ENCODE data around the gene PRR5L.
"Not testable (repeated sequence)": the region's sequence is repeated elsewhere in the genome, so short reads cannot be mapped to it uniquely, and the experiment has no call there.

The PRR5L gene

GRCh38 chr11:36280531-36280930 lies 15.6 kb upstream of the PRR5L start:
- no peak for DNase-seq

GRCh38 chr11:36281850-36282249 lies 14.2 kb upstream of the PRR5L start:
- no peak for DNase-seq

- DNase-seq = no peak
Observed at GRCh38 chr11:36282926-36283325, 13.2 kb upstream of the PRR5L start.

GRCh38 chr11:36288442-36289225 lies 7.5 kb upstream of the PRR5L start:
- DNase-seq = no peak

- peak; percentile 81 to 94 (median 92) for DNase-seq
Observed at GRCh38 chr11:36289226-36289852, 6.7 kb upstream of the PRR5L start, which contains the start of gene COMMD9. COMMD9 (minus strand) TSS chr11:36289424; CDS start chr11:36289412, 12 bp downstream.

GRCh38 chr11:36292311-36292722 lies 3.8 kb upstream of the PRR5L start:
- DNase-seq = no peak

GRCh38 chr11:36296884-36297543 lies 926 bp downstream of the PRR5L start:
- DNase-seq = no peak

GRCh38 chr11:36300650-36301049 lies 4.6 kb downstream of the PRR5L start:
- DNase-seq = peak in 10 of 14 donors; percentile 13 to 73 (median 25)

- DNase-seq = no peak
Observed at GRCh38 chr11:36304351-36304750, 8.3 kb downstream of the PRR5L start.

- no peak for DNase-seq
Observed at GRCh38 chr11:36305047-36305446, 9.0 kb downstream of the PRR5L start.

- DNase-seq = no peak
Observed at GRCh38 chr11:36306888-36307287, 10.8 kb downstream of the PRR5L start.

- no peak for DNase-seq
Observed at GRCh38 chr11:36308577-36308976, 12.5 kb downstream of the PRR5L start.

- no peak for DNase-seq
Observed at GRCh38 chr11:36309779-36310178, 13.7 kb downstream of the PRR5L start.

GRCh38 chr11:36311926-36312595 lies 16.0 kb downstream of the PRR5L start:
- no peak for DNase-seq

GRCh38 chr11:36312611-36313472 lies 16.8 kb downstream of the PRR5L start:
- DNase-seq = no peak

- DNase-seq = no peak
Observed at GRCh38 chr11:36313750-36314433, 17.8 kb downstream of the PRR5L start.

GRCh38 chr11:36314434-36314767 lies 18.3 kb downstream of the PRR5L start:
- no peak for DNase-seq

GRCh38 chr11:36316049-36316448 lies 20.0 kb downstream of the PRR5L start:
- no peak for DNase-seq

GRCh38 chr11:36317992-36318391 lies 21.9 kb downstream of the PRR5L start:
- no peak for DNase-seq

- DNase-seq = not testable (repeated sequence)
Observed at GRCh38 chr11:36324956-36325355, 28.9 kb downstream of the PRR5L start.

- not testable (repeated sequence) for DNase-seq
Observed at GRCh38 chr11:36325403-36325802, 29.3 kb downstream of the PRR5L start.

All from C1 segment of cervical spinal cord (tissue), 14 donors.